SK-MEL-5 (cell line): ENCODE measurements around the gene ZC3H12A. TPM values are rescaled to one million over a fixed set of nuclear protein-coding genes. Genes with fewer than 3 reads are reported as not detected.

Experiments
- DNase-seq: peaks from one replicate; pipeline ENCODE4 v3.0.0-alpha.2; 2016; ENCODE audit warnings: low read depth, low spot score
- in situ Hi-C: cut with HindIII; loops from 2 replicates; pipeline ENCODE4 v1.10.0; 2016; ENCODE audit warnings: low sequenced_read_pairs, high pct_unique_total_duplicates, low pct_unique_long_range_greater_than_20kb
- total RNA-seq: library from RNA; depleted of rRNA; stranded (reverse); fragments of >200 nt; shearing (Covaris generic); gene quantifications from 2 replicates; pipeline ENCODE4 v1.2.3, GENCODE V29; 2014

ZC3H12A gene
- total RNA-seq, 1 experiment from 2014 or later: 3.4 TPM

- in situ Hi-C loops: no loop called here
- DNase-seq: no peak
These were observed 458 bp downstream of the ZC3H12A start for GRCh38 chr1:37474697-37475379.

- in situ Hi-C loops: no loop called here
- DNase-seq: no peak
These were observed 1.2 kb downstream of the ZC3H12A start for GRCh38 chr1:37475380-37476086.

- DNase-seq: no peak
- in situ Hi-C loops: no loop called here
These were observed 1.7 kb downstream of the ZC3H12A start for GRCh38 chr1:37476087-37476452.

- in situ Hi-C loops: no loop called here
- DNase-seq: no peak
These were observed 2.2 kb downstream of the ZC3H12A start for GRCh38 chr1:37476460-37477197.

GRCh38 chr1:37477198-37477931, 3.0 kb downstream of the ZC3H12A start:
- in situ Hi-C loops: no loop called here
- no peak for DNase-seq

GRCh38 chr1:37477946-37478345, 3.6 kb downstream of the ZC3H12A start:
- DNase-seq: no peak
- in situ Hi-C loops: no loop called here

GRCh38 chr1:37478451-37478881, 4.1 kb downstream of the ZC3H12A start:
- in situ Hi-C loops: no loop called here
- DNase-seq: no peak

- in situ Hi-C loops: no loop called here
These were observed 4.5 kb downstream of the ZC3H12A start for GRCh38 chr1:37478890-37479254.

GRCh38 chr1:37479255-37480124, 5.1 kb downstream of the ZC3H12A start:
- in situ Hi-C loops: no loop called here
- no peak for DNase-seq

More at GRCh38 chr1:37478890-37479254, 4.5 kb downstream of the ZC3H12A start:
- no peak for DNase-seq

GRCh38 chr1:37480125-37480466, 5.7 kb downstream of the ZC3H12A start:
- in situ Hi-C loops: no loop called here
- no peak for DNase-seq

- DNase-seq: no peak
- in situ Hi-C loops: no loop called here
These were observed 6.4 kb downstream of the ZC3H12A start for GRCh38 chr1:37480581-37481288.

- no peak for DNase-seq
- in situ Hi-C loops: no loop called here
These were observed 7.1 kb downstream of the ZC3H12A start for GRCh38 chr1:37481289-37482003.

- no peak for DNase-seq
- in situ Hi-C loops: no loop called here
These were observed 7.8 kb downstream of the ZC3H12A start for GRCh38 chr1:37482004-37482785.

GRCh38 chr1:37482796-37483744, 8.7 kb downstream of the ZC3H12A start:
- no peak for DNase-seq
- in situ Hi-C loops: no loop called here
